ENCODE results near the gene DUSP8.

DNA sequence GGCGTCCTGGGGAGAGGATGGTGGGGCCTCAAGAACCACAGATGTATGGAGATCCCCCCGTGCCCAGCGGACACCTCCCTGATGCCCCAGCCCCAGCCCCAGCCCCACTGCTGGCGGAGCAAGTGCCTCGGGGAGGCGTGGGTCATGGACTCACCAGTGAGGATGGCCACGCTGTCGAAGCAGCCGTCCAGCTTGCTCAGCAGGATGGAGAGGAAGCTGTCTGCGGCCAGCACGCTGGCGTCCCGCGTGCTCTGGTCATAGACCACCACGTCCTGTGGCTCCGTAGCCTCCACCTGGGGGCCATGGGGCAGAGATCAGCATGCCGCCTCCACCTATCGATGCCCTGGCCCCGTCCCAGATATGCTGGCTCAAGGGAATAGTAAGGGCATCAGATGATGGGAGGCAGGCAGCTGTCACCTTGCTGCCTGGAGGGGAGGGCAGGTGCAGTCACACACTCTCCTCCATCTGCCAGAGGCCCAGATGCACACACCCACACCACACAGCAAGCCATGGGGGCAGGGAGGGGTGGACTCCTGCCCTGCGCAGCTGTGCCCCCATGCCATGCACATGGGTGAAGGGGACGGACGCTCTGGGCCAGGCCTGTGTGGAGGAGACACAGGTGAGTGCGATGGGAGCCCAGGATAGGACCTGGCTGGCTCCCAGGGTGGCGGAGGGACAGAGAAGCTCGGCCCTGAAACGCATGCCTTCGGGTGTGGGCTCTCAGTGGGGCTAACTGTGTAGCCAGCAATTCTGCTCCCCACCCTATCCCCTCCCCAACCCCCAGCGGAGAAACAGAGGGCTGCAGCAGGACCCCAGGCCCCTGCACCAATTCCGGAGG is 8.2 kb downstream of the DUSP8 start:
- TF ChIP-seq, protein P1, sequence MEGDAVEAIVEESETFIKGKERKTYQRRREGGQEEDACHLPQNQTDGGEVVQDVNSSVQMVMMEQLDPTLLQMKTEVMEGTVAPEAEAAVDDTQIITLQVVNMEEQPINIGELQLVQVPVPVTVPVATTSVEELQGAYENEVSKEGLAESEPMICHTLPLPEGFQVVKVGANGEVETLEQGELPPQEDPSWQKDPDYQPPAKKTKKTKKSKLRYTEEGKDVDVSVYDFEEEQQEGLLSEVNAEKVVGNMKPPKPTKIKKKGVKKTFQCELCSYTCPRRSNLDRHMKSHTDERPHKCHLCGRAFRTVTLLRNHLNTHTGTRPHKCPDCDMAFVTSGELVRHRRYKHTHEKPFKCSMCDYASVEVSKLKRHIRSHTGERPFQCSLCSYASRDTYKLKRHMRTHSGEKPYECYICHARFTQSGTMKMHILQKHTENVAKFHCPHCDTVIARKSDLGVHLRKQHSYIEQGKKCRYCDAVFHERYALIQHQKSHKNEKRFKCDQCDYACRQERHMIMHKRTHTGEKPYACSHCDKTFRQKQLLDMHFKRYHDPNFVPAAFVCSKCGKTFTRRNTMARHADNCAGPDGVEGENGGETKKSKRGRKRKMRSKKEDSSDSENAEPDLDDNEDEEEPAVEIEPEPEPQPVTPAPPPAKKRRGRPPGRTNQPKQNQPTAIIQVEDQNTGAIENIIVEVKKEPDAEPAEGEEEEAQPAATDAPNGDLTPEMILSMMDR (IDR thresholded peaks at IDR 0.05 in 2 of 3, conservative IDR thresholded peaks at IDR 0.05 in 1 of 3; ENCODE audit: borderline replicate concordance in 1 of 3, insufficient read depth in 1 of 3, low read depth in 2 of 3, low read length in 2 of 3) = no peak
- TF ChIP-seq EZH2 (IDR thresholded peaks at IDR 0.05) = no peak
- TF ChIP-seq ZNF274 (IDR thresholded peaks at IDR 0.05; ENCODE audit: low read depth, low read length) = no peak
- no peak for TF ChIP-seq RAD21 (IDR thresholded peaks at IDR 0.05; ENCODE audit: low read depth)
- TF ChIP-seq JUND (IDR thresholded peaks at IDR 0.05) = no peak
- TF ChIP-seq TCF7L2 (IDR thresholded peaks at IDR 0.05; ENCODE audit: borderline replicate concordance, extremely low read depth, insufficient read depth, insufficient read length) = no peak
- no peak for TF ChIP-seq POLR2A (IDR thresholded peaks at IDR 0.05; ENCODE audit: borderline replicate concordance, extremely low read depth, insufficient read depth, insufficient read length)

Measured in HCT116 (cell line).